ENCODE data around the gene EPHA5. TPM values are rescaled to one million over a fixed set of nuclear protein-coding genes. Genes with fewer than 3 reads are reported as not detected.

Gene EPHA5
- total RNA-seq, 1 donor from 2014 or later: 0.14 TPM

DNA sequence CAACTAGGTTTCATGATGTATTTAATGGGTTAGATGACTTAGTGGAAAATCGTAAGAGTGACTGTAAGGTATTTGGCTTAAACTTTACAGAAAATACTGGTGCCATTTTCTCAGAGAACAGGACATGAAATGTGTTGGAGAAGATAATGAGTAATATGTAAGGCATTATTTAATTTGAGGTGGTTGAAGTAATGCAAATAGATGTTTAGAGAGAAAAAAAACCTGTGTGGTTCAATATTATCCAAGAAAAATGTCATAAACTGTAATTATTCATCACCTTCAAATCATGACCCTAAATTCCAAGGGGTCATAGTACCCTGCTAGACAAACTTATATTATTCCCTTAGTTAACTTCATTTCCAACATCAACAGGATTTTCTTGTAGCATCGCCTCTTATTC lies 171.7 kb downstream of the EPHA5 start:
- no peak for DNase-seq (ENCODE audit: low spot score)

DNA sequence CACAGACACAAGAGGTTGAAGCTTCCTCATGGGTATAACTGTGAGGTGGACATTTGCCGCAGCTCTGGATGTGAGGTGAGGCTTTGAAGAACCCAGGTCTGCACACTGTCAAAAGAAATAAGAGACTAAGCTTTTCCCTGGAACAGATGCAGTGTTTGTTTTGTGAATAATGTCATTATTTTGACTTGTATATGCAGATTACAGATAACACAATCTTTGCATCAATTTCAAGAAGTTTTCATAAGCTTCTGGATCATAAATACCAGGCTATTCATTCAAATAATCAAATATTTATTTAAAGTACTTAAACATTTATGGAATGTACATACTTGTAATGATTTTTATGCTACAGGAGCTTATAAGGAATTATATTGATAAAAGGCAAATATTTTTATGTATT lies 174.8 kb downstream of the EPHA5 start:
- DNase-seq (ENCODE audit: low spot score): no peak

DNA sequence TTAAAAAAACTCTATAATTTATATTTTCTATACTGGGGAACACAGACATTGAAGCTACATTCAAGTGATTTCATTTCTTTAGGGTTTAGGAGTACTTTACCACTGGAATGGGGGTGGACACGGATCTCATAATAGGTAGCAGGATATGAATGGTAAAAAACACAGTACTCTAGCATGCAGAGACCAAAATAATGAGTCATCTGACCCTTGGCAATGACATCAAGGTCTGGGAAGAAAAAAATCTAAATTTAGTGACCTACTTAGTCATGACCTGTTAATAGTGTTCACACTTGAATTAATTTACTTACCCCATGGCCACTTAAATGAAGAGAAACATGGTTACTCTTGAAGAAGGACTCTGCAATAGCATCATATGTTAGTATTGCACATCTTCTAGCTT lies 187.9 kb downstream of the EPHA5 start:
- DNase-seq (ENCODE audit: low spot score): no peak

GRCh38 chr4:65472531-65472930 lies 197.8 kb downstream of the EPHA5 start:
- DNase-seq (ENCODE audit: low spot score): no peak

- no peak for DNase-seq (ENCODE audit: low spot score)
Measured at GRCh38 chr4:65467068-65467680, 203.1 kb downstream of the EPHA5 start.

GRCh38 chr4:65461781-65462180 lies 208.5 kb downstream of the EPHA5 start:
- no peak for DNase-seq (ENCODE audit: low spot score)

DNA sequence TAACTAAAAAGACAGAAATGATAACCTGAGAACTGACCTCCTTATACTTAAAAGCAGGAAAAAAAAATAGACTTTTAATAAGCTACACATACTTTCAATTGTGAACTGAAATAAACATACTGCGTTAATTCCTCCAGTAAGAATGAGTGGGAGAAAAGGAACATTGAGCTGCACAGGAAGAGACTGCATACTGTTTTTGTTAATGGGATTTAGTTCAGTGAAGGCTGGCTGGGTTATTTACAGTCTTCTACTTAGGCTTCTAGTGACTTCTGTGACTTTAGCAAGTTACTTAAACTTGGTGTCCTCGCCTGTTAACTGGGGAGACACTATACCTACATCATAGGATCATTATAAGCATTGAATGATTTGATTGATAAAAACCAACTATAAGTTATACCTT lies 213.3 kb downstream of the EPHA5 start:
- DNase-seq (ENCODE audit: low spot score): no peak

- DNase-seq (ENCODE audit: low spot score): no peak
Measured at GRCh38 chr4:65456579-65456978, 213.7 kb downstream of the EPHA5 start.

- no peak for DNase-seq (ENCODE audit: low spot score)
Measured at GRCh38 chr4:65453398-65453797, 216.9 kb downstream of the EPHA5 start.

GRCh38 chr4:65450899-65451298 lies 219.4 kb downstream of the EPHA5 start:
- no peak for DNase-seq (ENCODE audit: low spot score)

DNA sequence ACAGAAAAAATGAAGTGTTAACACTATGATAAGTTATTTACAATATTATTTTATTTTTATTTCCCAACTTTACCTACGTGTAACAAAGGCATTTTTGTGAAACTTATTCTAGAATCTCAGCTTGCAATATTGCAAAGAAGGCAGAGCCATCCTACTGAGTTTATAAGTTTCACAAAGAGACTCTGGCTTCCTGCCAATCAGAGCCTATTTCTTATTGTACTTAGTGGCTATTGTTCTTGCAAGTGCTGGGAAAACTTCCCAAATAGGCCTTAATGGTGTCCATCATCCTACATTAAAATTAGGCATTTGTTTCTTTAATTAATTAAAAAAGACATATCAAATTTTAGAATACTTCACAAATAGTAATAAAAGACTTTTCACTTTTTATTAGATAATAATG lies 233.2 kb downstream of the EPHA5 start:
- DNase-seq (ENCODE audit: low spot score): no peak

DNA sequence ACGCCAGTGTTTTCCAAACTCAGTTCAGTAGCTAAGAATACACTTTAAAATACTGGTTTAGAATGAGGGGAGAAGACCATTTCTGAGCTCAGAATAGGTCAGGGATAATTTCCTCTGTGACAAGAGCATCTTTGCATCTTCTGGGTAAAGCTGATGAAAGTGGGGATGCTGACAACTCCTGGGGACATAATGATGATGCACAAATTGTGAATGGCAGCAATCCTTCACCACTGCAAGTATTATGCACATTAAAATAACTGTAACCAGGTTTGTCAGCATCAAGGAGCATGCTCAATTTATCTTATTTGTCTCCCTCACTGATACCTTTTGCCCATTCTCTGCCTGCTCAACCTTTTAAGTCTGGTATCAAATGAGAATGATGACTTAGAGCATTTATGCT lies 248.2 kb downstream of the EPHA5 start:
- DNase-seq (ENCODE audit: low spot score): no peak

DNA sequence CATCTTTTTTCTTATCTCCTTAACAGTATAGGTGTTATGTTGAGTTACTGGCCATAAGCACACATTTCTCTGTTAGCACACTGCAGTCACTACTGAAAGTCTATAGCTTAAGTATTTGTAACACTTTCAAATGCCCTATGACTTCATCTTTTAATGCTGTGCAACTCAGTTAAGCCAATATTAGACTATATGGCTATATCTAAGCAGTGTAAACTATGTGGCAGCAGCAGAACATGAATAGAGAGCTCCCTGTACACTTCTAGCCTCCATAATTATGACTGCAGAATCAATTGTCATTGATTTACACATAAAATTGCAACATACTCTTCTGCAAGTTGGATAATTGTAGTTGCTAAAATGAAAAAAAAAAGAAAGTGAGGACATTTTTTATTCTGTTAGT lies 250.3 kb downstream of the EPHA5 start:
- DNase-seq (ENCODE audit: low spot score): no peak

DNA sequence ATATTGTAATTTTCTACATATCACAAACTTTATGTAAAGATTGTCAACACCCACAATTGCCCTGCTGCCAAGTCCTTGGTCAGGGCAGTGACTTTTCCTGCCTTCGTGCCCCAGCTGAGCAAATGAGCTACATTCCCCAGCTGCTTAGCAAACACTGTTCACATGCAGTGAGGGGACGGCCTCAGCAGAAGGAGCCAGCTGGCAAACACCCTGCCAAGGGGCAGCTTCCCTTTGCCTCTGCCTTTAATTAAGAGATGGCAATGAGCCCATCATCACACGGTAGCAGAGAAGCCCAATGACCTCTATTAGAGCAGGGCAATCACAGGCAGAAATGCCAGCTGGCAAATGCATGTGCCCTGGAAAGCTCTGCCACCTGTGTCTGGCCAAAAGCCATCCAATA lies 253.4 kb downstream of the EPHA5 start:
- DNase-seq (ENCODE audit: low spot score): peak; percentile 73

- no peak for DNase-seq (ENCODE audit: low spot score)
Measured at GRCh38 chr4:65407483-65407882, 262.8 kb downstream of the EPHA5 start.

DNA sequence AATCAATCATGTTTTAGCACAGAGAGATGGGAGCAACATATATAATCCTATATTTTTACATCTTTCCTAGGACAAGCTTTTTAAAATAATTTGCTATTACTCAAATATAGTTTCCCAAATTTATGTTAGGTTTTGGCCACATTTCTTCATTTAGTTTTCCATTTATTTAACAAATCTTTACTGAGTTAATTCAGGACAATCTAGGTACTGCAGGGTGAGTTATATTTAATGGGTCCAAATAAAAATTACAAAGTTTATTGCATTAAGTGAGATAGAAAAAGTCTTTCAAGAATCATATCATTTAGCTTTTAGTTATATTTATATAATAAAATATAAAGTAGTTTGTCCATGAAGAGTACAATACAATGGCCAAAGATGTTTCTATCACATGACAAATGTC lies 269.2 kb downstream of the EPHA5 start:
- DNase-seq (ENCODE audit: low spot score): no peak

GRCh38 chr4:65399084-65399483 lies 271.2 kb downstream of the EPHA5 start:
- DNase-seq (ENCODE audit: low spot score): no peak

DNA sequence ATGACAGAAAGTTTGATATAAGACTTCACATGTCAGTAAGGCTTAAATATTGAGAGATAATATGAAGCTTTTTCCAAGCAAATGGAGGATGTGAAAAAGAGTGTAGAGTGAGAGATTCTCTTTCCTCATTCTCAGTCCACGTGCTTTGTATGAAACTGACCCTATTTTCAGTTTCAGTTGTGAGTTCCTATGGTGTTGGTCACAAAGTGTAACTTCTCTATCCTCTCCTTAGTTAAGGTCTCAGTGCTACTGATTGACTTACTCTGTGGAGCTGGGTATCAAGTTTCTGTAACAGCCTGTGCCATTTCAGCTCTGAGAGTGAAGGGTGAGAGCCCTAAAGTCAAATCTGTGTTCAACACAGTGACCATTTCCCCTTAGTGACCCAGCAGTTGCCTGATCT lies 277.2 kb downstream of the EPHA5 start:
- no peak for DNase-seq (ENCODE audit: low spot score)

- DNase-seq (ENCODE audit: low spot score): no peak
Measured at GRCh38 chr4:65392488-65392887, 277.8 kb downstream of the EPHA5 start.

DNA sequence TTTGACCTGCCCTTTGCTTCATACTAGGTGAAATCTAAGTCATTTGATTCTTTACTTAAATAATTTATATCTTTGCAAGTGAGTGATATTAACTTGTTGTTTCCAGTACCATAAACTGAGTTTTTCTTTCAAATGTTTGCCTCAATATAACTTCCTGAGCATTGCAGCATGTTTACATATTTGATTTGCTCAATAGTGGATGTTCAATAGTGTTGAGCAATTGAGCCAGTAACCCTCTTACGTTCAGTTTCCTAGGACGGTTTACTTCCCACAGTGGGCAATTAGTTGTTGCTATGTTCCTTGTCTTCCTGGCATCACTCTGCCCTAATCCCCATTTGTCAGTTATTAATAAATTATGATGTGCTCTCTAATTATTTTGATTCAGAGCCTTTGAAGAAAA lies 278.5 kb downstream of the EPHA5 start:
- DNase-seq (ENCODE audit: low spot score): no peak

- no peak for DNase-seq (ENCODE audit: low spot score)
Measured at GRCh38 chr4:65391382-65391781, 278.9 kb downstream of the EPHA5 start.

DNA sequence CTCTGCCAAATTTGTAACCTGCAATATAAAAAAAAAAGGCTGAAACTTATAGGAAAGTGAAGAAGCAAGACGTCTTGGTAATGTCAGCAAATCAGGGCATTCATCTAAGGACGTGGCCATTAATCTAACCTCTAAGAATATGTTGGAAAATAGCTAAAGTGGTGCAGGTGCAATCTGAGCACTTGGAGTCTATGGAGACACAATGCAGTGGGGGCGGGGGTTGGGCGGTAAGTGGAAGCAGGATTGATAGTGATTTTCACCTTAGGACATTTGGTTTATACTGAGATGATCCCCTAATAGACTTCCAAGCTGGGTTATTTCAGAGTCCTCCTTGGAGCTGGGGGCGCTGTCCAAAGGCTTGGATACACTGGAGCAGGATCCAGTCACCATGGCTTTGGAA lies 283.4 kb downstream of the EPHA5 start:
- no peak for DNase-seq (ENCODE audit: low spot score)

DNA sequence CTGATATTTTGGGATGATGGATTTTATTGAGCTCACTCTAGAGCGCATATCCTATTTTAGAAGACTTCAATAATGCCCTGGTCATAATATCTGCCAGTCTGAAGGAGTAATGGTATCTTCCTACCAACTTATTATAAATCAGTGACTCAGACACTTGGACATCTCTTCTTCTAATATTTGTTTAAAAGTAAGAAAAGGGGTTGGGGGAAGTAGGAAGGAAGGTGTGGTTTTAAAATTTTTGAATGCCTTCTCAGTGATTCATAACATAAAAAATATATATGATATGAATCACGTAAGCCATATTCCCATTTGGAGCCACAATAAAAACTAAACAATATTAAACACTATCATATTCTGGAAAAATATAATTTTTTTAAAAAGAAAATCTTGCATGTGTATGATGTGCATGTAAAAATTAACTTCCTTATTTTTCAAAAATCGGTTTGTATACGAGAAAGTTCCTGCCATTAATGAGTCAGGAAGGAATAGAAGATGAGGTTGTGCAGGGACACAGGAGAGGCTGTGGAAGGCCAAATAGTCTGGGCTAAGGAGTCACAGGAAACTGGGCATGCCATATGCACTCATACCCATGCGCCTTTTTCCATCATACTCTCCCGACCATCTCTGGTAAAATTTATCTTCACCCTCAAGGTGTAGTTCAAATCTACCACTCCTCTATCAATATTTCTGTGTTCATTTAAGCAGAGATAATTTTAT lies 286.5 kb downstream of the EPHA5 start:
- no peak for DNase-seq (ENCODE audit: low spot score)

DNA sequence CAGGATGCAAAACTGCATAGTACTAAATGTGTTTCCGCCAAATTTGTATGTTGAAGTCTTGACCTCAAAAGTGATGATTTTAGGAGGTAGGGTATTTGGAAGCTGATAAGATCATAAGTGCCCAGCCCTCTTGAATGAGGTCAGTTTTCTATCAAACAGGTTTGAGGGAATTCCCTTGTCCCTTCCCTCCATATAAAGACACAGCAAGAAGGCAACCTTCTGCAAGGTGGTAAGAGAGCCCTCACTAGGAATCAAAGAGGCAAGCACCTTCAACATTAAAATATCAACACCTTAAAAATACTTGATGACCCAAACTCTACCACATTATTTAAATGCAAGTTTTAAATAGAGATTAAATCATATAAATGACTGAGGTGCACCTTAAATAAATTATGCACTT lies 288.6 kb downstream of the EPHA5 start:
- DNase-seq (ENCODE audit: low spot score): no peak
